ENCODE results near the gene COLGALT1. TPM values are rescaled to one million over a fixed set of nuclear protein-coding genes. Genes with fewer than 3 reads are reported as not detected.
A peak's percentile ranks its signal among the peaks of the same experiment; 100 is the strongest.

Gene COLGALT1
- total and polyA plus RNA-seq, 10 of the 15 experiments (the other 5 are each of a cell fraction or from before 2014, with no cell fraction given) = 1.2 to 78.8 (median 29.8) TPM

GRCh38 chr19:17510220-17510993, 45.0 kb upstream of the COLGALT1 start:
- Histone ChIP-seq H3K9ac (ENCODE audit: control insufficient read depth, insufficient read depth, low read length) (peak overlapping the region; percentile 97), H3K27me3 (replicated peaks in 1 of 2; ENCODE audit: control insufficient read depth in 2 of 2, insufficient read depth in 2 of 2, low read length in 1 of 2) (no peaks in the 10 kb centered on the region), H3K27ac (ENCODE audit: control insufficient read depth, insufficient read depth) (peak overlapping the region; percentile 97), H3K4me3 (peak overlapping the region; percentile 88), H3K4me2 (ENCODE audit: control insufficient read depth, insufficient read depth) (peak overlapping the region; percentile 58), H3K79me2 (ENCODE audit: control insufficient read depth, insufficient read depth, low read length) (peaks cover 39% of the 10 kb centered on the region), H3K4me1 (ENCODE audit: control insufficient read depth, insufficient read depth, low read length) (peaks cover 8% of the 10 kb centered on the region), H3K9me3 (replicated peaks; ENCODE audit: control insufficient read depth, insufficient read depth, low read length) (no peaks in the 10 kb centered on the region; the same call in 2 of the 3 replicates), H4K20me1 (ENCODE audit: control insufficient read depth, insufficient read depth) (no peaks in the 10 kb centered on the region), H3K36me3 (ENCODE audit: control insufficient read depth in 2 of 2, insufficient read depth in 2 of 2, low read length in 1 of 2) (no peaks in the 10 kb centered on the region; a peak in 1 of 4 replicates), H2AFZ (ENCODE audit: control insufficient read depth, low read depth, low read length) (no peak overlapping the region)
- in situ Hi-C loops (cut with MboI) = no loop called here
- ChIA-PET POLR2A (interaction anchor here (0.7 to 2.7 kb wide), 5 partner anchors 12 to 103 kb away, joined by 3 to 33 read pairs (median 5); a partner anchor contains a TSS), RAD21 (ENCODE audit: unreplicated experiment) (interaction anchor here (0.7 to 2.6 kb wide), 5 partner anchors 13 to 231 kb away, joined by 3 to 14 read pairs (median 6); no protein-coding TSS in a partner anchor), SMC1A (ENCODE audit: uncharacterized antibody, unreplicated experiment) (interaction anchor here (0.6 to 2.6 kb wide), 8 partner anchors 13 to 245 kb away, joined by 3 to 15 read pairs (median 4); a partner anchor contains a TSS), CTCF (interaction anchor here (0.6 to 4.0 kb wide), 9 partner anchors 13 to 339 kb away, joined by 3 to 27 read pairs (median 9); no protein-coding TSS in a partner anchor)
- DNase-seq (ENCODE audit: low read depth, low spot score) (no peak), FAIRE-seq (no peak), ATAC-seq (no peak)
- no TSS peak for BruUV-seq (replicated peaks)
- 25% methylated on average over 12 of the region's 13 CpGs for WGBS (ENCODE audit: insufficient coverage, insufficient replicate concordance, low lambda C conversion rate, missing lambda C conversion rate)
- intact Hi-C loops (cut with micrococcal nuclease; ENCODE audit: unreplicated experiment) = loop anchor here (5.0 kb wide), 1 partner anchor 47 kb away; the partner anchor contains the start of gene COLGALT1
- no peak for TF ChIP-seq ZNF274 (IDR thresholded peaks at IDR 0.05; ENCODE audit: insufficient read depth, insufficient read length)
- TF ChIP-seq USF2 (IDR thresholded peaks at IDR 0.05; ENCODE audit: borderline replicate concordance, low read depth, low read length) = no peak
- no peak for TF ChIP-seq KDM1A (IDR thresholded peaks at IDR 0.05; ENCODE audit: borderline replicate concordance)
- TF ChIP-seq BACH1 (IDR thresholded peaks at IDR 0.05; ENCODE audit: borderline replicate concordance) = no peak
- TF ChIP-seq ZNF592 (IDR thresholded peaks at IDR 0.05) = no peak

Measured in GM12878 (cell line).